HepG2 (cell line): ENCODE results near the gene NRP1. TPM values are rescaled to one million over a fixed set of nuclear protein-coding genes. Genes with fewer than 3 reads are reported as not detected.

Source experiments
- ATAC-seq: fragments of 200-7000 bp; cut with Tn5 transposase; 3 replicates; pipeline ENCODE4 v1.9.1; 2020; ENCODE audit warnings: mild to moderate bottlenecking, moderate library complexity
- BruUV-seq: library from RNA; stranded (reverse); fragments of 400-500 nt; replicated peaks from 2 replicates; lab custom pipeline; 2021; lab: Mats Ljungman, UMichigan
- CTCF ChIA-PET: fragments of 300-600 bp; formaldehyde crosslinking; extraction: SDS; loops from one replicate; lab custom pipeline; 2021; ENCODE audit warnings: low total read pairs, inconsistent platforms, low intra/inter-chr PET ratio; lab: Yijun Ruan, JAX
- POLR2A ChIA-PET: fragments of 350-600 bp; sonication (Branson Sonifier 250); formaldehyde crosslinking; loops from one replicate; lab custom pipeline; 2020; ENCODE audit warnings: antibody characterized with exemption, inconsistent platforms; lab: Yijun Ruan, JAX
- DNase-seq: peaks from one replicate; pipeline ENCODE4 v3.0.0-alpha.2; 2015; ENCODE audit warnings: low spot score
- FAIRE-seq: peaks from 3 replicates; lab custom pipeline; 2011; peaks lifted over from hg19 to GRCh38; lab: Jason Lieb, UNC
- H2AFZ ChIP-seq: one replicate; pipeline ENCODE4 v1.6.1; 2011; ENCODE audit warnings: low read length, inconsistent platforms
- H3K27ac ChIP-seq: fragments of 300-600 bp; 3 replicates; pipeline ENCODE4 v1.8.0; 2011; ENCODE audit warnings: mixed run types, mild to moderate bottlenecking, mixed read lengths, low read length, inconsistent platforms; ENCODE audit not compliant: insufficient read depth; ENCODE audit errors: extremely low read length
- H3K27me3 ChIP-seq, 2 experiments: fragments of 200-600 bp in 1 of 2; 2 replicates in 1 of 2; 3 replicates in 1 of 2; pipeline versions ENCODE4 v1.6.0 to v1.8.0; 2011; ENCODE audit warnings: low read length in 2 of 2, mild to moderate bottlenecking in 2 of 2, moderate library complexity in 2 of 2, inconsistent platforms in 1 of 2; ENCODE audit not compliant: insufficient read depth in 2 of 2, control insufficient read depth in 1 of 2
- H3K36me3 ChIP-seq, 2 experiments: fragments of 200-600 bp in 1 of 2; replicated peaks in 1 of 2; 2 replicates in 1 of 2; 3 replicates in 1 of 2; pipeline versions ENCODE4 v1.5.1 to v1.8.0; 2011; ENCODE audit warnings: low read length in 2 of 2, inconsistent platforms in 1 of 2; ENCODE audit not compliant: insufficient read depth in 2 of 2, control insufficient read depth in 1 of 2
- H3K4me1 ChIP-seq: 2 replicates; pipeline ENCODE4 v1.5.1; 2012; ENCODE audit warnings: low read length, inconsistent platforms; ENCODE audit not compliant: insufficient read depth
- H3K4me2 ChIP-seq: 2 replicates; pipeline ENCODE4 v1.6.0; 2011; ENCODE audit warnings: low read depth, low read length, inconsistent platforms
- H3K4me3 ChIP-seq, 3 experiments: fragments of 200-600 bp in 1 of 3; sonication (generic), shearing (Covaris generic) in 1 of 3; replicated peaks in 1 of 3; 2 replicates each; pipeline ENCODE4 v1.5.1; 2011 to 2016; ENCODE audit warnings: low read length in 3 of 3, inconsistent platforms in 2 of 3, low read depth in 2 of 3, mild to moderate bottlenecking in 2 of 3, control low read depth in 1 of 3, mixed read lengths in 1 of 3; ENCODE audit not compliant: insufficient read depth in 1 of 3
- H3K79me2 ChIP-seq: one replicate; pipeline ENCODE4 v1.6.1; 2011; ENCODE audit warnings: low read length, inconsistent platforms; ENCODE audit not compliant: insufficient read depth
- H3K9ac ChIP-seq: 2 replicates; pipeline ENCODE4 v1.6.0; 2011; ENCODE audit warnings: mild to moderate bottlenecking, low read depth, low read length, inconsistent platforms; ENCODE audit not compliant: insufficient read depth
- H3K9me3 ChIP-seq: 2 replicates; pipeline ENCODE4 v1.5.1; 2012; ENCODE audit warnings: mild to moderate bottlenecking, low read length
- H4K20me1 ChIP-seq: 2 replicates; pipeline ENCODE4 v1.6.0; 2011; ENCODE audit warnings: inconsistent platforms, mild to moderate bottlenecking, low read length, moderate library complexity; ENCODE audit not compliant: insufficient read depth
- AHR ChIP-seq: IDR thresholded peaks from 2 replicates; pipeline ENCODE4 v1.6.1; 2018; ENCODE audit warnings: missing genetic modification reagents, missing compliant biosample characterization
- CBX2 ChIP-seq, 2 experiments: fragments of 200-600 bp in 1 of 2; sonication (generic); formaldehyde crosslinking in 1 of 2; IDR thresholded peaks; 2 replicates each; pipeline versions ENCODE4 v1.7.0 to v1.8.1; 2018 to 2022; ENCODE audit warnings: low read depth in 2 of 2, low read length in 1 of 2, mild to moderate bottlenecking in 1 of 2, missing genetic modification reagents in 1 of 2
- CERS6 ChIP-seq: sonication (generic); formaldehyde crosslinking; IDR thresholded peaks from 2 replicates; pipeline ENCODE4 v1.5.0; 2020; ENCODE audit warnings: missing genetic modification reagents
- ERF ChIP-seq: IDR thresholded peaks from 2 replicates; pipeline ENCODE4 v1.6.1; 2018; ENCODE audit warnings: missing biosample characterization, missing genetic modification reagents
- KLF16 ChIP-seq, 2 experiments: sonication (generic) in 1 of 2; formaldehyde crosslinking in 1 of 2; IDR thresholded peaks; 2 replicates each; pipeline versions ENCODE4 v1.6.1 to v1.8.0; 2016 to 2023; ENCODE audit warnings: missing genetic modification reagents in 2 of 2, missing compliant biosample characterization in 1 of 2
- NFKBIZ ChIP-seq: IDR thresholded peaks from 2 replicates; pipeline ENCODE4 v1.6.1; 2018; ENCODE audit warnings: missing genetic modification reagents, missing compliant biosample characterization
- PATZ1 ChIP-seq: sonication (generic); formaldehyde crosslinking; IDR thresholded peaks from 2 replicates; pipeline ENCODE4 v1.4.0; 2020; ENCODE audit warnings: missing genetic modification reagents
- PPARG ChIP-seq: conservative IDR thresholded peaks from 2 replicates; pipeline ENCODE4 v1.6.1; 2016; ENCODE audit warnings: missing biosample characterization, missing genetic modification reagents
- ZBTB7A ChIP-seq: sonication (generic); formaldehyde crosslinking; IDR thresholded peaks from 2 replicates; pipeline ENCODE4 v1.8.0; 2022; ENCODE audit warnings: mild to moderate bottlenecking, missing genetic modification reagents
- ZNF180 ChIP-seq: sonication (generic); formaldehyde crosslinking; IDR thresholded peaks from 2 replicates; pipeline ENCODE4 v1.4.0; 2020; ENCODE audit warnings: low read depth, missing genetic modification reagents, borderline replicate concordance
- ZNF275 ChIP-seq: sonication (generic); formaldehyde crosslinking; IDR thresholded peaks from 2 replicates; pipeline ENCODE4 v1.8.0; 2022; ENCODE audit warnings: missing genetic modification reagents, mild to moderate bottlenecking, inconsistent platforms, borderline replicate concordance
- ZNF460 ChIP-seq: sonication (generic); formaldehyde crosslinking; IDR thresholded peaks from 2 replicates; pipeline ENCODE4 v1.5.1; 2020; ENCODE audit warnings: missing genetic modification reagents, mild to moderate bottlenecking, borderline replicate concordance
- ZNF564 ChIP-seq: sonication (generic); formaldehyde crosslinking; IDR thresholded peaks from 2 replicates; pipeline ENCODE4 v1.8.1; 2023; ENCODE audit warnings: mild to moderate bottlenecking, missing genetic modification reagents
- ZNF569 ChIP-seq: sonication (generic); formaldehyde crosslinking; IDR thresholded peaks from 2 replicates; pipeline ENCODE4 v1.5.0; 2020; ENCODE audit warnings: mild to moderate bottlenecking, missing genetic modification reagents, moderate library complexity, borderline replicate concordance
- ZNF841 ChIP-seq: sonication (generic); formaldehyde crosslinking; IDR thresholded peaks from 2 replicates; pipeline ENCODE4 v1.8.1; 2023; ENCODE audit warnings: missing genetic modification reagents, borderline replicate concordance
- ZXDC ChIP-seq: sonication (generic); formaldehyde crosslinking; IDR thresholded peaks from 2 replicates; pipeline ENCODE4 v1.5.0; 2020; ENCODE audit warnings: mild to moderate bottlenecking, missing genetic modification reagents
- WGBS: methylation state at CpG from one replicate; pipeline ENCODE4 v1.1.6; 2017; ENCODE audit warnings: low lambda C conversion rate; 5-methylcytosine and 5-hydroxymethylcytosine counted together
- in situ Hi-C: cut with HindIII; loops from 2 replicates; pipeline ENCODE4 v1.10.0; 2017; ENCODE audit warnings: low pct_unique_long_range_greater_than_20kb; ENCODE audit not compliant: extremely low pct_ligation_motif_present
- intact Hi-C: fragments of 100-400 bp; cut with micrococcal nuclease; formaldehyde crosslinking; loops from one replicate; pipeline ENCODE4 v1.10.0; 2022; ENCODE audit not compliant: unreplicated experiment
- polyA plus RNA-seq, 8 experiments: library from polyadenylated mRNA; depleted of rRNA in 3 of 8; stranded (reverse) in 7 of 8; unstranded in 1 of 8; fragments of >200 nt; fragmentation: Illumina TruSeq in 4 of 8; extraction: Trizol in 4 of 8; gene quantifications; 2 replicates each; pipeline versions ENCODE4 v1.2.1 to v1.2.3, GENCODE V29; 2011 to 2016; ENCODE audit warnings: low read depth in 4 of 8, missing spikeins in 1 of 8, mixed read lengths in 1 of 8; ENCODE audit not compliant: insufficient read depth in 1 of 8
- total RNA-seq, 5 experiments: library from RNA; depleted of rRNA; stranded (reverse); fragments of >200 nt; fragmentation: Illumina TruSeq; extraction: Trizol; gene quantifications; 2 replicates each; pipeline ENCODE4 v1.2.3, GENCODE V29; 2016; ENCODE audit warnings: low read depth in 1 of 5

The NRP1 gene
- total and polyA plus RNA-seq, 2 of the 13 experiments (the other 11 are each of a cell fraction or from before 2014, with no cell fraction given): 5.3 to 5.8 TPM

GRCh38 chr10:33243703-33244102 is 90.8 kb downstream of the NRP1 start:
- CTCF ChIA-PET: no interaction called here
- in situ Hi-C loops (no loop called here), intact Hi-C loops (no loop called here)
- FAIRE-seq (no peak), DNase-seq (no peak), ATAC-seq (no peak)
- Histone ChIP-seq H3K9me3 (no peaks in the 10 kb centered on the region), H3K79me2 (no peaks in the 10 kb centered on the region), H3K4me1 (peaks cover 3% of the 10 kb centered on the region), H4K20me1 (no peaks in the 10 kb centered on the region), H3K4me2 (no peak overlapping the region), H3K27me3 (no peaks in the 10 kb centered on the region), H2AFZ (no peak overlapping the region), H3K9ac (no peak overlapping the region), H3K4me3 (no peak overlapping the region), H3K27ac (no peak overlapping the region), H3K36me3 (no peaks in the 10 kb centered on the region)
- POLR2A ChIA-PET: no interaction called here
- 96% methylated on average over 2 of the region's 2 CpGs for WGBS
- no TSS peak for BruUV-seq
- TF ChIP-seq NFKBIZ (CRISPR knock-in tag): no peak
- TF ChIP-seq ZNF460 (CRISPR knock-in tag): no peak
- TF ChIP-seq ERF: no peak
- TF ChIP-seq ZNF275 (CRISPR knock-in tag): no peak
- TF ChIP-seq ZNF180 (CRISPR knock-in tag): no peak
- no peak for TF ChIP-seq ZXDC (CRISPR knock-in tag)
- TF ChIP-seq ZNF564 (CRISPR knock-in tag): no peak
- TF ChIP-seq AHR: no peak
- TF ChIP-seq CERS6 (CRISPR knock-in tag): no peak
- TF ChIP-seq ZBTB7A: no peak
- TF ChIP-seq ZNF569 (CRISPR knock-in tag): no peak
- no peak for TF ChIP-seq PATZ1 (CRISPR knock-in tag)
- TF ChIP-seq ZNF841 (CRISPR knock-in tag): no peak
- no peak for TF ChIP-seq KLF16 (CRISPR knock-in tag; IDR thresholded peaks at IDR 0.05)
- TF ChIP-seq CBX2 (IDR thresholded peaks at IDR 0.05; ENCODE audit: low read depth, low read length): no peak
- no peak for TF ChIP-seq CBX2 (CRISPR knock-in tag; IDR thresholded peaks at IDR 0.05; ENCODE audit: low read depth)
- TF ChIP-seq PPARG (CRISPR knock-in tag): no peak
